Neural crest cell (in vitro differentiated cells): ENCODE results near the gene BRI3BP. TPM values are rescaled to one million over a fixed set of nuclear protein-coding genes. Genes with fewer than 3 reads are reported as not detected.

Experiments
- DNase-seq: peaks from one replicate; pipeline ENCODE4 v3.0.0; 2021; ENCODE audit warnings: low read depth, mixed read lengths, low spot score
- H3K27ac Mint-ChIP-seq: one replicate; pipeline ENCODE4 v1.8.0; 2021; ENCODE audit warnings: mild to moderate bottlenecking, mixed read lengths; ENCODE audit not compliant: unreplicated experiment
- H3K27me3 Mint-ChIP-seq: 2 replicates; pipeline ENCODE4 v1.8.0; 2021; ENCODE audit warnings: low read depth, mild to moderate bottlenecking, mixed read lengths
- H3K36me3 Mint-ChIP-seq: 2 replicates; pipeline ENCODE4 v1.8.0; 2021; ENCODE audit warnings: low read depth, mild to moderate bottlenecking, mixed read lengths
- H3K4me1 Mint-ChIP-seq: 2 replicates; pipeline ENCODE4 v1.8.0; 2021; ENCODE audit warnings: mixed read lengths
- H3K4me3 Mint-ChIP-seq: one replicate; pipeline ENCODE4 v1.8.0; 2021; ENCODE audit warnings: mild to moderate bottlenecking, mixed read lengths
- H3K9me3 Mint-ChIP-seq: 2 replicates; pipeline ENCODE4 v1.8.0; 2021; ENCODE audit warnings: mixed read lengths
- CTCF ChIP-seq: fragments of 200-600 bp; sonication (generic); conservative IDR thresholded peaks from 2 replicates; pipeline ENCODE4 v1.5.0; 2021; ENCODE audit warnings: antibody characterized with exemption, mild to moderate bottlenecking
- total RNA-seq: library from RNA; stranded (reverse); gene quantifications from 2 replicates; pipeline ENCODE4 v1.2.1, GENCODE V29; 2021

Gene BRI3BP
- total RNA-seq, 1 donor from 2014 or later: 19.0 TPM

GRCh38 chr12:125032466-125033152, 39.2 kb downstream of the BRI3BP start:
- Mint-ChIP-seq H3K4me1 (no peaks in the 10 kb centered on the region), H3K36me3 (peaks cover 10% of the 10 kb centered on the region), H3K27ac (no peak overlapping the region), H3K4me3 (no peak overlapping the region), H3K9me3 (peaks cover 4% of the 10 kb centered on the region), H3K27me3 (no peaks in the 10 kb centered on the region)
- no peak for DNase-seq
- TF ChIP-seq CTCF: no peak

- peaks cover 4% of the 10 kb centered on the region for H3K9me3 Mint-ChIP-seq
- H3K27me3 Mint-ChIP-seq: no peaks in the 10 kb centered on the region
- H3K4me1 Mint-ChIP-seq: no peaks in the 10 kb centered on the region
- no peak for TF ChIP-seq CTCF
- no peak for DNase-seq
- no peak overlapping the region for H3K4me3 Mint-ChIP-seq
- no peak overlapping the region for H3K27ac Mint-ChIP-seq
- peaks cover 10% of the 10 kb centered on the region for H3K36me3 Mint-ChIP-seq
Observed at GRCh38 chr12:125033288-125033687, 39.8 kb downstream of the BRI3BP start.

- Mint-ChIP-seq H3K4me3 (no peak overlapping the region), H3K9me3 (peaks cover 4% of the 10 kb centered on the region), H3K27ac (no peak overlapping the region), H3K36me3 (peaks cover 5% of the 10 kb centered on the region), H3K27me3 (no peaks in the 10 kb centered on the region), H3K4me1 (no peaks in the 10 kb centered on the region)
- no peak for TF ChIP-seq CTCF
- no peak for DNase-seq
Observed at GRCh38 chr12:125038976-125039625, 45.7 kb downstream of the BRI3BP start.

GRCh38 chr12:125049093-125049458, 55.6 kb downstream of the BRI3BP start:
- no peaks in the 10 kb centered on the region for H3K36me3 Mint-ChIP-seq
- DNase-seq: no peak
- no peaks in the 10 kb centered on the region for H3K9me3 Mint-ChIP-seq
- no peak overlapping the region for H3K27ac Mint-ChIP-seq
- H3K4me3 Mint-ChIP-seq: no peak overlapping the region
- H3K27me3 Mint-ChIP-seq: no peaks in the 10 kb centered on the region
- TF ChIP-seq CTCF: no peak
- peaks cover 6% of the 10 kb centered on the region for H3K4me1 Mint-ChIP-seq

- Mint-ChIP-seq H3K4me3 (no peak overlapping the region), H3K4me1 (peaks cover 6% of the 10 kb centered on the region), H3K36me3 (peaks cover 3% of the 10 kb centered on the region), H3K9me3 (peaks cover 3% of the 10 kb centered on the region), H3K27ac (no peak overlapping the region), H3K27me3 (no peaks in the 10 kb centered on the region)
- no peak for TF ChIP-seq CTCF
- DNase-seq: no peak
Observed at GRCh38 chr12:125050446-125050845, 57.0 kb downstream of the BRI3BP start.
